ENCODE measurements around the gene MIOX. TPM values are rescaled to one million over a fixed set of nuclear protein-coding genes. Genes with fewer than 3 reads are reported as not detected.

The MIOX gene
- total RNA-seq, 4 donors from 2014 or later: not detected

- ATAC-seq (ENCODE audit: low FRiP score): no peak
- no peak for DNase-seq (ENCODE audit: low spot score)
- TF ChIP-seq, protein P1, sequence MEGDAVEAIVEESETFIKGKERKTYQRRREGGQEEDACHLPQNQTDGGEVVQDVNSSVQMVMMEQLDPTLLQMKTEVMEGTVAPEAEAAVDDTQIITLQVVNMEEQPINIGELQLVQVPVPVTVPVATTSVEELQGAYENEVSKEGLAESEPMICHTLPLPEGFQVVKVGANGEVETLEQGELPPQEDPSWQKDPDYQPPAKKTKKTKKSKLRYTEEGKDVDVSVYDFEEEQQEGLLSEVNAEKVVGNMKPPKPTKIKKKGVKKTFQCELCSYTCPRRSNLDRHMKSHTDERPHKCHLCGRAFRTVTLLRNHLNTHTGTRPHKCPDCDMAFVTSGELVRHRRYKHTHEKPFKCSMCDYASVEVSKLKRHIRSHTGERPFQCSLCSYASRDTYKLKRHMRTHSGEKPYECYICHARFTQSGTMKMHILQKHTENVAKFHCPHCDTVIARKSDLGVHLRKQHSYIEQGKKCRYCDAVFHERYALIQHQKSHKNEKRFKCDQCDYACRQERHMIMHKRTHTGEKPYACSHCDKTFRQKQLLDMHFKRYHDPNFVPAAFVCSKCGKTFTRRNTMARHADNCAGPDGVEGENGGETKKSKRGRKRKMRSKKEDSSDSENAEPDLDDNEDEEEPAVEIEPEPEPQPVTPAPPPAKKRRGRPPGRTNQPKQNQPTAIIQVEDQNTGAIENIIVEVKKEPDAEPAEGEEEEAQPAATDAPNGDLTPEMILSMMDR (IDR thresholded peaks at IDR 0.05): no peak
These were observed 42.2 kb downstream of the MIOX start for GRCh38 chr22:50528682-50529415.

DNA sequence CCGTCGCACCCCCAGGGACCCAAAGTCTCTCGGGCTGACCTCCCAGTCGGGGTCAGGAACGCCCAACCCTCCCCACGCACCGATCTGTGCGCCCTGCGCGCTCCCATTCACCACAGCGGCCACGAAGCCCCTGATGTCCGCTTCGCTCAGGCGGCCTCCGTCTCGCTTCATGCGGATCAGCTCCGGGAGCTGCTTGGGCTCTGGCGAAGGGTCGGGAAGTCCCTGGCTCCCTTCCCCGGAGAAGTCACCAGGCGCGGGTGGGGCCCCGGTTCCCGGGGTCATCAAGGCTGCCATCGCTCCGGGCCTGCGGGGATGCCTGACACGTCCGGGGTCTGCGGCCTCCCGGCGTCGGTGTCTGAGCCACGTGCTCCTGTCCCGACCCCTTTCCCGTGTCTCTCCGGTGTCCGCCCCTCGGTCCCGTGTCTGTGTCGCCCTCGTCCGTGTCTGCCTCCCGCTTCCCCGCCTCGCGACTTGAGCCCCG lies 42.8 kb downstream of the MIOX start:
- TF ChIP-seq, protein P1 (IDR thresholded peaks at IDR 0.05): no peak
- no peak for DNase-seq (ENCODE audit: low spot score)
- no peak for ATAC-seq (ENCODE audit: low FRiP score)

DNA sequence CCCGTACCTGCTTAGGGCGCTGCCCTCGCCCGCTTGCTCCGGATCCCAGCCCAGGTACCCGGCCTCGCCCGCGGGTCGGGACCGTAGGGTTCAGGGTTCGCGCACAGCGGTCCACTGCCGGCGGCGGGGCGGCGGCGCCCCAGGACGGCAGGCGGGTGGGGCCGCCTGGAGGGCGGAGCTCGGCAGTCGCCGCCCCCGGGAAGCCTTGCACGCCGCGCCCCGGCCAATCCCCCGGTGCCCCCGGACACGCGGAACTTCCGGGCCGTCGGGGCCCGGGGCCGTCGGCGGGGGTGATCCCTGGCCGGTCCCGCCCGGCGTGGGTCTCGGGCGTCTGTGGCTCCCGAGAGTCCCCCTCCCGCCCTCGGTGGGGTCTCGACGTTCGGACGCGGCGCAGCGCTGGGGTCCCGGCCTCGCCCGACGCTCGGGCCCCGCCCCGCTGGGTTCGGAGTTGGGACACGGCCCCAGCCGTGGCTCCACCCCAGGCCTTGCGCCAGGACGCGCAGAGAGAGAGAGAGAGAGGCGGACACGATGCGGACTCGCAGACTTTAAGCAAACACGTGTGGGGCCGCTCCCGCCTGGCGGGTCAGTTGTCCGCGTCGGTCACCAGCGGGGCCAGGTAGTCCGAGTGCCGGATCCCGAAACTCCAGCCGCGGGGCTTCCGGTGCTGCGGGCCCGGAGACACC lies 43.4 kb downstream of the MIOX start, which contains the start of gene TYMP:
Gene TYMP, minus strand, starts transcription at position 116 of the 683 bp plus-strand sequence. CDS start 303 bp downstream, outside the sequence.
- TF ChIP-seq, protein P1 (IDR thresholded peaks at IDR 0.05): no peak
- ATAC-seq (ENCODE audit: low FRiP score): peak; percentile 26
- DNase-seq (ENCODE audit: low spot score): no peak

DNA sequence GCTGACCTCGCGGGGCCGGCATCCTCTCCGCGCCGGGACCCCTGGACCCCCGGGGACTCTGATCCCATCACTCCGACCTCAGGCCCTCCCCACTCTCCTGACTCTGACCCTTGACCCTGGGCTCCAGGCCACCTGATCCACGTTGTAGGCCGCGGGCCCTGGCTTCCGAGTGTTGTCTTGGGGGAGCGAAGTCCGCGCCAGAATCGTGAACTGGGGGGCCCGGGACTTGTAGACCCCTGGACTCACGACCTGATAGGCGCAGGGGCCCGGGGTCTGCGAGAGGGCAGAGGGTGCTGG lies 43.9 kb downstream of the MIOX start:
- ATAC-seq (ENCODE audit: low FRiP score) (no peak), DNase-seq (ENCODE audit: low spot score) (no peak)
- TF ChIP-seq, protein P1 (IDR thresholded peaks at IDR 0.05): no peak

DNA sequence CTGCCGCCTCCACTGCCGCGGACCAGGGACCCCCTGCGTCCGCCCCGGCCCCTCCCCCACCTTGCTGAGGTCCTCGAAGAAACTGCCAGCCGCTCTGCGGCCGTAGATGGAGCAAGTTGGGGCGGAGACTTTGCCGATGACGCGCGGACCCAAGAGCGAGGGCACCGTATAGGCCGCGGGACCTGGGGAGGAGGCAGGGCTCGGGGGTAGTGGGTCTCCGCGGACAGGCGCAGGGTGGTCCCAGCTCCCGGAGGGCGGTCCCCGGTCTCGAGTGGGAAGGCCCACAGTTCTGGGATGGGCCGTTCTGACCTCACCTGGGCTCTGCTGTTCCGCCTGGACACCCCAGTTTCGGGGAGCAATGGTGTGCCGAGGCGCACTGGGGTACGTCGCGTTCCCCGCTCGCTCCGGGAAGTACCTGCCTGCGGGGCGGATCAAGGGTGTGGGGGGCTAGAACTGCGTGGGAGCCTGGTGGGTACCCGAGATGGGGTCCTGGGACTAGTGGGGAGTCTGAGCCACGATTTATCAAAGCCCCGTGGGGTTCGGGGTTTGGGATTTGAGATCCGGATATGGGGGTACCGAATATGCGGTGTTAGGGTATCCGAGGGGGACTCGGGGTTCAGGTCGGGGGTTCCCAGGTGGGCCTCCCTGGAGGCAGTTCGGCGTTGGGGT lies 44.4 kb downstream of the MIOX start:
- TF ChIP-seq, protein P1 (IDR thresholded peaks at IDR 0.05): no peak
- ATAC-seq (ENCODE audit: low FRiP score) (peak; percentile 62), DNase-seq (ENCODE audit: low spot score) (peak; percentile 79)

GRCh38 chr22:50531546-50531961 lies 44.9 kb downstream of the MIOX start:
- TF ChIP-seq, protein P1 (IDR thresholded peaks at IDR 0.05): no peak
- DNase-seq (ENCODE audit: low spot score) (no peak), ATAC-seq (ENCODE audit: low FRiP score) (peak; percentile 39)

Data from omental fat pad (tissue), 4 donors.